HEK293 (cell line): ENCODE results near the gene SLC49A3.

Source experiments
- CTCF ChIA-PET: fragments of 350-600 bp; formaldehyde crosslinking; extraction: SDS; loops from one replicate; lab custom pipeline; 2021; ENCODE audit warnings: antibody characterized with exemption; lab: Yijun Ruan, JAX
- POLR2A ChIA-PET: fragments of 300-600 bp; formaldehyde crosslinking; extraction: SDS; loops from one replicate; lab custom pipeline; 2020; ENCODE audit warnings: antibody characterized with exemption, inconsistent platforms; lab: Yijun Ruan, JAX
- H3K27ac ChIP-seq: fragments of 200-500 bp; sonication (Bioruptor generic); 2 replicates; pipeline ENCODE4 v1.5.1; 2014; ENCODE audit warnings: low read depth, low read length, control low read depth, inconsistent platforms; ENCODE audit errors: extremely low read depth
- H3K36me3 ChIP-seq, 2 experiments: fragments of 200-500 bp in 1 of 2; sonication (Bioruptor generic) in 1 of 2; 1 replicate in 1 of 2; 2 replicates in 1 of 2; pipeline ENCODE4 v1.5.1; 2014 to 2017; ENCODE audit warnings: inconsistent platforms in 2 of 2, low read length in 2 of 2; ENCODE audit not compliant: control insufficient read depth in 2 of 2, insufficient read depth in 1 of 2
- H3K4me1 ChIP-seq: fragments of 200-500 bp; sonication (Bioruptor generic); 2 replicates; pipeline ENCODE4 v1.5.1; 2014; ENCODE audit warnings: mild to moderate bottlenecking, low read length, inconsistent platforms; ENCODE audit not compliant: control insufficient read depth, insufficient read depth
- H3K4me3 ChIP-seq: 2 replicates; pipeline ENCODE4 v1.5.1; 2011; ENCODE audit warnings: low read depth, mild to moderate bottlenecking, control low read depth, low read length, moderate library complexity
- H3K9me3 ChIP-seq: fragments of 200-500 bp; sonication (Bioruptor generic); 2 replicates; pipeline ENCODE4 v1.5.1; 2014; ENCODE audit warnings: low read depth, low read length, inconsistent platforms; ENCODE audit not compliant: control insufficient read depth, insufficient read depth
- CTCF ChIP-seq: fragments of 450-650 bp; formaldehyde crosslinking; IDR thresholded peaks from 2 replicates; pipeline ENCODE4 v1.5.1; 2016; ENCODE audit warnings: missing biosample characterization, missing genetic modification characterization
- MZF1 ChIP-seq: fragments of 450-650 bp; formaldehyde crosslinking; IDR thresholded peaks from 2 replicates; pipeline ENCODE4 v1.5.1; 2017; ENCODE audit warnings: missing biosample characterization, missing genetic modification characterization, borderline replicate concordance
- PATZ1 ChIP-seq: fragments of 450-650 bp; formaldehyde crosslinking; IDR thresholded peaks from 2 replicates; pipeline ENCODE4 v1.5.1; 2016; ENCODE audit warnings: missing biosample characterization, missing genetic modification characterization
- SP2 ChIP-seq: fragments of 450-650 bp; formaldehyde crosslinking; IDR thresholded peaks from 2 replicates; pipeline ENCODE4 v1.5.1; 2016; ENCODE audit warnings: missing biosample characterization, missing genetic modification characterization
- YY2 ChIP-seq: fragments of 450-650 bp; formaldehyde crosslinking; IDR thresholded peaks from 2 replicates; pipeline ENCODE4 v1.5.1; 2016; ENCODE audit warnings: missing biosample characterization, missing genetic modification characterization
- ZBTB20 ChIP-seq: fragments of 450-650 bp; formaldehyde crosslinking; IDR thresholded peaks from 2 replicates; pipeline ENCODE4 v1.5.1; 2016; ENCODE audit warnings: missing biosample characterization, missing genetic modification characterization
- ZBTB21 ChIP-seq: fragments of 450-650 bp; formaldehyde crosslinking; IDR thresholded peaks from 2 replicates; pipeline ENCODE4 v1.5.1; 2017; ENCODE audit warnings: missing biosample characterization, missing genetic modification characterization
- ZBTB26 ChIP-seq: fragments of 450-650 bp; formaldehyde crosslinking; optimal IDR thresholded peaks from 2 replicates; pipeline ENCODE3; 2016; ENCODE audit warnings: missing biosample characterization, mild to moderate bottlenecking, missing genetic modification characterization
- ZFP41 ChIP-seq: fragments of 450-650 bp; formaldehyde crosslinking; IDR thresholded peaks from 2 replicates; pipeline ENCODE4 v1.5.1; 2016; ENCODE audit warnings: missing biosample characterization, missing genetic modification characterization, borderline replicate concordance
- ZIC2 ChIP-seq: fragments of 450-650 bp; formaldehyde crosslinking; IDR thresholded peaks from 2 replicates; pipeline ENCODE4 v1.5.1; 2016; ENCODE audit warnings: missing biosample characterization, missing genetic modification characterization
- ZNF2 ChIP-seq: fragments of 450-650 bp; formaldehyde crosslinking; IDR thresholded peaks from 2 replicates; pipeline ENCODE4 v1.5.1; 2016; ENCODE audit warnings: missing biosample characterization, missing genetic modification characterization
- ZNF23 ChIP-seq: fragments of 450-650 bp; formaldehyde crosslinking; IDR thresholded peaks from 2 replicates; pipeline ENCODE4 v1.5.1; 2016; ENCODE audit warnings: missing biosample characterization, missing genetic modification characterization, borderline replicate concordance
- ZNF311 ChIP-seq: fragments of 450-650 bp; formaldehyde crosslinking; IDR thresholded peaks from 2 replicates; pipeline ENCODE4 v1.5.1; 2017; ENCODE audit warnings: missing biosample characterization, missing genetic modification characterization, borderline replicate concordance
- ZNF341 ChIP-seq: fragments of 450-650 bp; formaldehyde crosslinking; IDR thresholded peaks from 2 replicates; pipeline ENCODE4; 2016; ENCODE audit warnings: low read depth, missing biosample characterization, missing genetic modification characterization
- ZNF394 ChIP-seq: fragments of 450-650 bp; formaldehyde crosslinking; IDR thresholded peaks from 2 replicates; pipeline ENCODE4 v1.5.1; 2016; ENCODE audit warnings: missing biosample characterization, missing genetic modification characterization, mild to moderate bottlenecking, moderate library complexity, borderline replicate concordance
- ZNF510 ChIP-seq: fragments of 450-650 bp; formaldehyde crosslinking; IDR thresholded peaks from 2 replicates; pipeline ENCODE4 v1.5.1; 2018; ENCODE audit warnings: mild to moderate bottlenecking, missing genetic modification characterization, missing biosample characterization; ENCODE audit not compliant: insufficient replicate concordance
- ZNF521 ChIP-seq: fragments of 450-650 bp; formaldehyde crosslinking; IDR thresholded peaks from 2 replicates; pipeline ENCODE4 v1.5.1; 2017; ENCODE audit warnings: missing biosample characterization, mild to moderate bottlenecking, missing genetic modification characterization
- ZNF600 ChIP-seq: fragments of 450-650 bp; formaldehyde crosslinking; IDR thresholded peaks from 2 replicates; pipeline ENCODE4 v1.5.1; 2016; ENCODE audit warnings: missing biosample characterization, missing genetic modification characterization
- ZNF677 ChIP-seq: fragments of 450-650 bp; IDR thresholded peaks from 2 replicates; pipeline ENCODE4 v1.5.0; 2018; ENCODE audit warnings: missing biosample characterization, mild to moderate bottlenecking, missing genetic modification characterization, moderate library complexity
- ZNF776 ChIP-seq: fragments of 450-650 bp; formaldehyde crosslinking; IDR thresholded peaks from 2 replicates; pipeline ENCODE4 v1.5.0; 2017; ENCODE audit warnings: missing biosample characterization, missing genetic modification characterization, borderline replicate concordance
- TF ChIP-seq, protein P1 (sequence below): fragments of 450-650 bp; formaldehyde crosslinking; conservative IDR thresholded peaks from 2 replicates; pipeline ENCODE4 v1.5.1; 2016; ENCODE audit warnings: low read depth, missing biosample characterization, missing genetic modification characterization
- TF ChIP-seq, protein P2 (sequence below): fragments of 450-650 bp; formaldehyde crosslinking; IDR thresholded peaks from 2 replicates; pipeline ENCODE4 v1.5.1; 2016; ENCODE audit warnings: missing biosample characterization, missing genetic modification characterization
- TF ChIP-seq, protein P3 (sequence below): fragments of 450-650 bp; formaldehyde crosslinking; IDR thresholded peaks from 2 replicates; pipeline ENCODE4 v1.5.1; 2017; ENCODE audit warnings: missing biosample characterization, missing genetic modification characterization
- TF ChIP-seq, protein P4 (sequence below): fragments of 450-650 bp; formaldehyde crosslinking; IDR thresholded peaks from 2 replicates; pipeline ENCODE4 v1.5.1; 2016; ENCODE audit warnings: missing biosample characterization, missing genetic modification characterization

Gene SLC49A3

DNA sequence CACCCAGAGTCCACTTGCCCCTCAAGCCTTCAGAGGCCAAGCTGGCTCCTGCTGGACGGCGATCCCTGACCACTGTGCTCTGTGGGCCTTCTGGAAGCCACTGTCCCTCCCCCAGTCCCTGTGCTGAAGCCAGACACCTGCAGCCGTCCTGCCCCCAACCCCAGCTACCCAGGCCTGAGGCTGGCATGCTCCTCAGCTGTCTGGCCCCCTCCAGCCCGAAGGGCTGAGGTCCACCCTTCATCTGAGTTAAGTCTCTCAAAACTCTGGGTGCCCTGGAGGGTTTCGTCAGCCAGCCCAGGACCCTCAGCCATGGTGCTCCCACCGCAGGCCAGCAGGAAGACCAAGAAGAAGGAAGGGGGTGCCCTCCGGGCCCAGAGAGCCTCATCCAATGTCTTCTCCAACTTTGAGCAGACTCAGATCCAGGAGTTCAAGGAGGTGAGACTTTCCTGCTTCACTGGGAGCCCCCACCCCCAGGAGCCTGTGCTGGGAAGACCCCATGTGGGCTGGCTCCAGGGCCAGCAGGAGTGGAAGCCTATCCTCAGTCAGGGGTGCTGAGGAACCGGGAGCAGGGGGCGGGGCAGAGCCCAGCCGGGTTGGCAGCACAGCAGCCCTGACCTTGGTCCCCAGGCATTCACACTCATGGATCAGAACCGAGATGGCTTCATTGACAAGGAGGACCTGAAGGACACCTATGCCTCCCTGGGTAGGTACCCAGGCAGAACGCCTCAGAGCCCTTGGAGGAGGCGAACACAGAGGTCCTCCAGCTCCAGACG lies 10.4 kb downstream of the SLC49A3 start:
- Histone ChIP-seq H3K4me3 (no peak overlapping the region), H3K36me3 (peaks cover 0 to 8% of the 10 kb centered on the region in 2 experiments; a peak in 1 of 3 replicates)

DNA sequence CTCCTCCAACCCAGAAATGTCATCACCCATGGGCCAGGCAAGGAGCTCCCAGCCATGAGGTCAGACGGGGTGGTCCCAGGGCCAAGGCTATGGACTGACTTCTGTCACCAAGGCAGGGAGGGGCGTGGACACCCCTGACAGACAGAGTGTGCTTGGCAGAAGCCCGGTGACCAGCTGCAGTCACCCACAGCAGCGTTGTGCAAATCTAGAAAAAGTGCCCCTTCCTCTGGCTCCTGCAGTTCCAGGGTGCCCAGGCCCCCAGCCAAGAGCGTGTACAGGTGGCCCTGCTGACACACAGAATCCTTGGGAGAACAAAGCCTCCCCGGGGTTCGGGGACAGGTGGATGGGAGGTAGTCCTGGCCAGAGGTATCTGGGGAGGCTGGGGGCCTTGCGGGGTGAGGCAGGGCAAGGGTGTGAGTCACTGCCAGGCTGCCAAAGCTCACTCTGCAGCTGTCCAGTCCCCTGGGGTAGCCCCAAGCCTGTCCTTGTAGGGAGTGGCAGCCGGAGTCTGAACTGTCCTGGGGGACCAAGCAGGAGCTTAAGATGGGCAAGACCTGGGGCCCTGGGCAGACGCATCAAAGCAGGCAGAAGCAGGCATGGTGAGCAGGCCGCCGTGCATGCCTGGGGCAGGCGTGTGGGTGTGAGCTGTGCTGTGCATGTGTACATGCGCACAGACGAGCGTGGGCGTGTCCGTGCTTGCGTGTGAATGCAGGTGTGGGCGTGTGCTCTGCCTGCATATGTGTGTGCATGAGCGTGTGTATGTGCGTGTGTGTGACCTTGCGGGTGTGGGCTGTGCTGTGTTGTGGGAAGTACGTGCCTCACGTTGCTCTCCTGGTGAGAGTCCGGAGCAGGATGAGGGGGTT lies 11.3 kb downstream of the SLC49A3 start:
- Histone ChIP-seq H3K4me1 (peaks cover 3% of the 10 kb centered on the region), H3K9me3 (no peaks in the 10 kb centered on the region), H3K27ac (no peak overlapping the region), H3K36me3 (peaks cover 0 to 13% of the 10 kb centered on the region in 2 experiments; a peak in 2 of 3 replicates), H3K4me3 (no peak overlapping the region)
- ChIA-PET POLR2A (interaction anchor here (0.5 kb wide), 1 partner anchor 74 kb away, joined by 3 read pairs; no protein-coding TSS in a partner anchor), CTCF (no interaction called here)
- no peak for TF ChIP-seq ZNF2
- TF ChIP-seq, protein P1, sequence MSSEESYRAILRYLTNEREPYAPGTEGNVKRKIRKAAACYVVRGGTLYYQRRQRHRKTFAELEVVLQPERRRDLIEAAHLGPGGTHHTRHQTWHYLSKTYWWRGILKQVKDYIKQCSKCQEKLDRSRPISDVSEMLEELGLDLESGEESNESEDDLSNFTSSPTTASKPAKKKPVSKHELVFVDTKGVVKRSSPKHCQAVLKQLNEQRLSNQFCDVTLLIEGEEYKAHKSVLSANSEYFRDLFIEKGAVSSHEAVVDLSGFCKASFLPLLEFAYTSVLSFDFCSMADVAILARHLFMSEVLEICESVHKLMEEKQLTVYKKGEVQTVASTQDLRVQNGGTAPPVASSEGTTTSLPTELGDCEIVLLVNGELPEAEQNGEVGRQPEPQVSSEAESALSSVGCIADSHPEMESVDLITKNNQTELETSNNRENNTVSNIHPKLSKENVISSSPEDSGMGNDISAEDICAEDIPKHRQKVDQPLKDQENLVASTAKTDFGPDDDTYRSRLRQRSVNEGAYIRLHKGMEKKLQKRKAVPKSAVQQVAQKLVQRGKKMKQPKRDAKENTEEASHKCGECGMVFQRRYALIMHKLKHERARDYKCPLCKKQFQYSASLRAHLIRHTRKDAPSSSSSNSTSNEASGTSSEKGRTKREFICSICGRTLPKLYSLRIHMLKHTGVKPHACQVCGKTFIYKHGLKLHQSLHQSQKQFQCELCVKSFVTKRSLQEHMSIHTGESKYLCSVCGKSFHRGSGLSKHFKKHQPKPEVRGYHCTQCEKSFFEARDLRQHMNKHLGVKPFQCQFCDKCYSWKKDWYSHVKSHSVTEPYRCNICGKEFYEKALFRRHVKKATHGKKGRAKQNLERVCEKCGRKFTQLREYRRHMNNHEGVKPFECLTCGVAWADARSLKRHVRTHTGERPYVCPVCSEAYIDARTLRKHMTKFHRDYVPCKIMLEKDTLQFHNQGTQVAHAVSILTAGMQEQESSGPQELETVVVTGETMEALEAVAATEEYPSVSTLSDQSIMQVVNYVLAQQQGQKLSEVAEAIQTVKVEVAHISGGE (tag by site-specific recombination) = no peak
- no peak for TF ChIP-seq YY2 (tag by site-specific recombination)
- TF ChIP-seq ZBTB21 = no peak
- TF ChIP-seq ZBTB26 = no peak
- TF ChIP-seq ZNF521 = no peak
- TF ChIP-seq ZNF510 (tag by site-specific recombination) = no peak
- TF ChIP-seq, protein P2, sequence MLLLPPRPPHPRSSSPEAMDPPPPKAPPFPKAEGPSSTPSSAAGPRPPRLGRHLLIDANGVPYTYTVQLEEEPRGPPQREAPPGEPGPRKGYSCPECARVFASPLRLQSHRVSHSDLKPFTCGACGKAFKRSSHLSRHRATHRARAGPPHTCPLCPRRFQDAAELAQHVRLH (tag by site-specific recombination) = no peak
- no peak for TF ChIP-seq MZF1 (tag by site-specific recombination)
- no peak for TF ChIP-seq CTCF (tag by site-specific recombination)
- TF ChIP-seq, protein P3, sequence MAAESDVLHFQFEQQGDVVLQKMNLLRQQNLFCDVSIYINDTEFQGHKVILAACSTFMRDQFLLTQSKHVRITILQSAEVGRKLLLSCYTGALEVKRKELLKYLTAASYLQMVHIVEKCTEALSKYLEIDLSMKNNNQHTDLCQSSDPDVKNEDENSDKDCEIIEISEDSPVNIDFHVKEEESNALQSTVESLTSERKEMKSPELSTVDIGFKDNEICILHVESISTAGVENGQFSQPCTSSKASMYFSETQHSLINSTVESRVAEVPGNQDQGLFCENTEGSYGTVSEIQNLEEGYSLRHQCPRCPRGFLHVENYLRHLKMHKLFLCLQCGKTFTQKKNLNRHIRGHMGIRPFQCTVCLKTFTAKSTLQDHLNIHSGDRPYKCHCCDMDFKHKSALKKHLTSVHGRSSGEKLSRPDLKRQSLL = no peak
- peak; percentile 70 for TF ChIP-seq ZNF600 (tag by site-specific recombination)
- TF ChIP-seq, protein P4, sequence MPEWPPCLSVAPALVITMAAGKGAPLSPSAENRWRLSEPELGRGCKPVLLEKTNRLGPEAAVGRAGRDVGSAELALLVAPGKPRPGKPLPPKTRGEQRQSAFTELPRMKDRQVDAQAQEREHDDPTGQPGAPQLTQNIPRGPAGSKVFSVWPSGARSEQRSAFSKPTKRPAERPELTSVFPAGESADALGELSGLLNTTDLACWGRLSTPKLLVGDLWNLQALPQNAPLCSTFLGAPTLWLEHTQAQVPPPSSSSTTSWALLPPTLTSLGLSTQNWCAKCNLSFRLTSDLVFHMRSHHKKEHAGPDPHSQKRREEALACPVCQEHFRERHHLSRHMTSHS (tag by site-specific recombination) = no peak

More for the DNA sequence above, 10.4 kb downstream of the SLC49A3 start:
- Histone ChIP-seq H3K27ac (no peak overlapping the region), H3K4me1 (peaks cover 3% of the 10 kb centered on the region), H3K9me3 (no peaks in the 10 kb centered on the region)
- ChIA-PET POLR2A (interaction anchor here (0.5 kb wide), 1 partner anchor 73 kb away, joined by 3 read pairs; no protein-coding TSS in a partner anchor), CTCF (no interaction called here)
- TF ChIP-seq ZIC2 (tag by site-specific recombination) (no peak), SP2 (no peak), ZNF23 (no peak), ZNF394 (tag by site-specific recombination) (no peak), ZNF776 (no peak), ZFP41 (tag by site-specific recombination) (no peak), ZNF341 (tag by site-specific recombination) (no peak), PATZ1 (tag by site-specific recombination) (no peak), ZNF677 (tag by site-specific recombination) (no peak), ZBTB20 (no peak), ZNF311 (no peak)
